Body of pancreas (tissue), 4 donors: Measurements from ENCODE around the gene FGFR3.

ENCODE experiments used
- POLR2A ChIP-seq, 3 donors: fragments of 450-650 bp; IDR thresholded peaks; one replicate each; pipeline ENCODE4 v1.6.1; 2016; ENCODE audit warnings: antibody characterized with exemption in 3 of 3, mild to moderate bottlenecking in 2 of 3
- TF ChIP-seq, protein P1 (sequence below), 7 experiments: fragments of 450-650 bp in 4 of 7; fragments of 200-600 bp in 3 of 7; sonication (generic) in 3 of 7; IDR thresholded peaks; one replicate each; pipeline ENCODE4 v1.5.1; 2016 to 2019; ENCODE audit warnings: antibody characterized with exemption in 7 of 7

DNA sequence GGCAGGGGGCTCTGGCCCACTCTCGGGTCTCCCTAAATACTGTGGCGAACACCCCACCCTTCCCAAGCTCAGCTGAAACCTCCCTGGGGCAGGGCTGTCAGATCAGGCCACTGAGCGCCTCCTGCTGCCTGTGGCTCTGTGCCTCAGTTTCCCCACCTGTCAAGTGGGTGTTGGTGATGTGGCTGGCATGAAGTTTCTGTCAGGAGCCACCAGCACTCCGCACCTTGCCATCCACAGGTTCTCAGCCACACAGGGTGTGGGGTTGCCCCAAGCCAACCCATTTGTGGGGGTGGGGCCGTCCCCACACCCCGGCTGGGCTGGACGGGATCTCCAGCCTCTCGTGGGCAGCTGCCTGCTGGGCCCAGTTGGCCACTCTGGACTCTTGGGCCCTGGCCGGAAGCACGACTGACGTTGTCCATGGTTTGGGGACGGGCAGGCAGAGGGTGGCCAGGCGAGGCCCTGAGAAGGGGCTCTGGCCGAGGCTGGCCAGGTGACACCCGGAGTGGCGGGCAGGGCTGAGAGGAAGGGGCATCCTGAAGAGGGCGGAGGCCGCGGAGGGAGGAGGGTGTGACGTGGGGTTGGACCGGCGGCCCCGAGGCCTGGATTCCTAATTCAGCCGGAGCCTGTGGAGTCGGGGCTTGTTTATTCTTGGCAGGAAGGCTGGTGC is 5.5 kb upstream of the FGFR3 start:
- TF ChIP-seq, protein P1, sequence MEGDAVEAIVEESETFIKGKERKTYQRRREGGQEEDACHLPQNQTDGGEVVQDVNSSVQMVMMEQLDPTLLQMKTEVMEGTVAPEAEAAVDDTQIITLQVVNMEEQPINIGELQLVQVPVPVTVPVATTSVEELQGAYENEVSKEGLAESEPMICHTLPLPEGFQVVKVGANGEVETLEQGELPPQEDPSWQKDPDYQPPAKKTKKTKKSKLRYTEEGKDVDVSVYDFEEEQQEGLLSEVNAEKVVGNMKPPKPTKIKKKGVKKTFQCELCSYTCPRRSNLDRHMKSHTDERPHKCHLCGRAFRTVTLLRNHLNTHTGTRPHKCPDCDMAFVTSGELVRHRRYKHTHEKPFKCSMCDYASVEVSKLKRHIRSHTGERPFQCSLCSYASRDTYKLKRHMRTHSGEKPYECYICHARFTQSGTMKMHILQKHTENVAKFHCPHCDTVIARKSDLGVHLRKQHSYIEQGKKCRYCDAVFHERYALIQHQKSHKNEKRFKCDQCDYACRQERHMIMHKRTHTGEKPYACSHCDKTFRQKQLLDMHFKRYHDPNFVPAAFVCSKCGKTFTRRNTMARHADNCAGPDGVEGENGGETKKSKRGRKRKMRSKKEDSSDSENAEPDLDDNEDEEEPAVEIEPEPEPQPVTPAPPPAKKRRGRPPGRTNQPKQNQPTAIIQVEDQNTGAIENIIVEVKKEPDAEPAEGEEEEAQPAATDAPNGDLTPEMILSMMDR (IDR thresholded peaks at IDR 0.05) = no peak
- TF ChIP-seq POLR2A (IDR thresholded peaks at IDR 0.05) = no peak
